ENCODE data around the gene DAGLA.

Gene DAGLA

DNA sequence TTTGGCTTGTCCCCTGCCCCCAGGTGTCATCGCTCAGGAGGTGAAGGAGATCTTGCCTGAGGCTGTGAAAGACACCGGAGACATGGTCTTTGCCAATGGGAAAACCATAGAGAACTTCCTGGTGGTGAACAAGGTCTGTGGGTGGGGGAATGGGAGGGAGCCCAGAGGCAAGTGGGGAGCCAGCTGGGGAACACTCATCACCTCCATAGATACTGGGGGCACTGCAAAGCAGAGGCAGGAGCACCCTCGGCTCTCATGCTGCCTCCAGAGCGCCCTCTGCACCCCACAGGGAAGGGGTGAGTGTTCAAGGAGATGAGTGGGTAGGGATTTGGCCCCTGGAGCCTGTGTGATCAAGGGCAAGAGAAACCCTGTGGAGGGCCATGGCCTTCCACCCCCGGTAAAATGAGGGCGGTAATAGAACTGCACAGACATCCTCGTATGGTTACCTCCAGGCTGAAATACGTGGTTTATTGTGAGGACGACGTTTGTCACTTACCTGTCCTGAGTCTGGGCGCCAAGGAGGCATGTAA is 98.2 kb downstream of the DAGLA start:
- DNase-seq (ENCODE audit: low read depth in 2 of 3, low spot score in 1 of 3): no peak

DNA sequence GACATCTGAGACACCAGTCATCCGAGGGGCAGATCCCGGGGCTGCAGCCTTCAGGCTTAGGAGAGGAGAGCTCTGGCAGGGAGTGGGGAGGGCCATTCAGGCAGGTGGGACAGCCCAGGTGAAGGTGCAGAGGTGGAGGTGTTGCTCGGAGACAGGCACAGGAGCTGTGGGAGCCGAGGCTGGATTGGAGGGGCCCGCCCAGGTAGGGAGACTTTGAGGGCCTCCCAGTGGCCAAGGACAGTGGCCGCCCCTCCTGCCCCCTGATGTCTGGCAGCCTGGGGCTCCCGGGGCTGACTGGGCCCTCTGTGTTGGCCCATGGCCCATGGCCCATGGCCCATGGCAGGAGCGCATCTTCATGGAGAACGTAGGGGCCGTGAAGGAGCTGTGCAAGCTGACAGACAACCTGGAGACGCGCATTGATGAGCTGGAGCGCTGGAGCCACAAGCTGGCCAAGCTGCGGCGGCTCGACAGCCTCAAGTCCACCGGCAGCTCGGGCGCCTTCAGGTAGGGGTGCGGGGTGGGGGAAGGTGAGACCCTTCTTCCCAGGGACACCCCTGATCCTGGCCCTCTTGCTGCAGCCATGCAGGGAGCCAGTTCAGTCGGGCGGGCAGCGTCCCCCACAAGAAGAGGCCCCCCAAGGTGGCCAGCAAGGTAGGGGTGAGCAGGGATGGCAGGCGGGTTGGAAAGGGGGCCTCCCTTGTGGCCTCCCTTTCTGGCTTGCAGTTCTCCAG is 98.9 kb downstream of the DAGLA start:
- no peak for DNase-seq (ENCODE audit: low read depth in 2 of 3, low spot score in 1 of 3)

GRCh38 chr11:61779666-61780525 is 99.7 kb downstream of the DAGLA start:
- DNase-seq (ENCODE audit: low read depth in 2 of 3, low spot score in 1 of 3): no peak

DNA sequence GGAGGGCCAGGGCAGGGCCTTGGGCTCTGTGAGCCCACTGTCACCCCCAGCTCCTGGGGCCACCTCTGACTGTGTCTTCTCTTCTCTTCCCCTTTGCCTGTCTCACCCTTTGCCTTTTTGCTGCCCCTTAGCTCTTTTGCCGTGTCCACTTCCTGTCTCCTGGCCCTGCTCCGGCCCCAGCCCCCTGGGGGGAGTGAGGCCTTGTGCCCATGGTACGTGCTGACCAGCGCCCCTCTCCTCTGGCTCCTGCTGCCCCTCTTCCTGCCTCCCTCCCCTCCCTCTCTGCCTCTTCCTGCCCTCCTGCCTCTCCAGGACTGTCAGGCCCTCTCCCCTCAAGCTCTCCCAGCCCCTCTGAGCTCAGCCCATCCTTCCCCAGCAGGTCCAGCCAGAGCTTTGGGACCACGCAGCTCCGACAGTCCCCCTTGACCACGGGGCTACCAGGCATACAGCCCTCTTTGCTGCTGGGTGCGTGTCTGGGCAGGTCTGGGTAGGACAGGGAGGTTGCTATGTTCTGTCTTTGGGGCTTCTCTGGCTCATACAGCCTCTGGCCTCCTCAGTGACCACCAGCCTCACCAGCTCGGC is 100.5 kb downstream of the DAGLA start:
- DNase-seq (ENCODE audit: low read depth in 2 of 3, low spot score in 1 of 3): no peak

- no peak for DNase-seq (ENCODE audit: low read depth in 2 of 3, low spot score in 1 of 3)
Measured at GRCh38 chr11:61781585-61781984, 101.4 kb downstream of the DAGLA start.

DNA sequence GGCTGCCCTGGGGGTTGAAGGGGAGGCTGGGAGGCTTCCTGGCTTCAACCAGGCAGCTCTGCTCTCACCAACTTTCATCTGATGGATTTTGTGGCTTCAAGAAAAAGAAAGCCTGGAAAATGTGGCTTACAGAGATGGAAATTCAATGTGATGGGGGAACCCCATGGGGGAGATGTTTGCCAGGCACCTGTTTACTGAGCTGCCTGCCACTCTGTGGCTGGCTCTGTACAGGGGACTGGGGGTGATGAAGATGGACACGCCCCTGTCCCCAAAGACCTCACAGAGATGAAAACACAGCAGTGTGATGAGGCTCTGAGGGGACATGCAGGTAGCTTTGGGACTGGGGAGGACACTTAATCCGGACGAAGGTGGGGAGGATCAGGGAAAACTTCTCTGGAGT is 102.1 kb downstream of the DAGLA start:
- DNase-seq (ENCODE audit: low read depth in 2 of 3, low spot score in 1 of 3): no peak

DNA sequence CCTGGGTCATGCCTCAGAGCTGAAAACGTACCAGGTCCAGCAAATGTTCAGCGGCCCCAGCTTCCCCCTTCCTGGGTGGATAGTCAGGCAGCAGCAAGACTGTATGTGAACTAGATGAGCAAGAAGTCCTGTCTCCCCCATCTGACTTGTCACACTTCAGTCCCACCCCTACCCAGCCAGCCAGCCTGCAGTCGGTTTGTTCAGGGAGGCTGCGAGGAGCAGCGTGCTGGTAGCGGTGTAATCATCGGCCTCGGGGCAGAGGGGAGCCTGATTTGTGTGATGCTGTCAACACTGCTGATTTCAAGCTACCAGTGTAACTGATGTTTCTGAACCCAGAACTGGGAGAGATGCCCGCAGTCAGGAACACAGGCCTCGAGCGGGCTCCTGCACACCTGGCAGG is 102.7 kb downstream of the DAGLA start:
- no peak for DNase-seq (ENCODE audit: low read depth in 2 of 3, low spot score in 1 of 3)

DNA sequence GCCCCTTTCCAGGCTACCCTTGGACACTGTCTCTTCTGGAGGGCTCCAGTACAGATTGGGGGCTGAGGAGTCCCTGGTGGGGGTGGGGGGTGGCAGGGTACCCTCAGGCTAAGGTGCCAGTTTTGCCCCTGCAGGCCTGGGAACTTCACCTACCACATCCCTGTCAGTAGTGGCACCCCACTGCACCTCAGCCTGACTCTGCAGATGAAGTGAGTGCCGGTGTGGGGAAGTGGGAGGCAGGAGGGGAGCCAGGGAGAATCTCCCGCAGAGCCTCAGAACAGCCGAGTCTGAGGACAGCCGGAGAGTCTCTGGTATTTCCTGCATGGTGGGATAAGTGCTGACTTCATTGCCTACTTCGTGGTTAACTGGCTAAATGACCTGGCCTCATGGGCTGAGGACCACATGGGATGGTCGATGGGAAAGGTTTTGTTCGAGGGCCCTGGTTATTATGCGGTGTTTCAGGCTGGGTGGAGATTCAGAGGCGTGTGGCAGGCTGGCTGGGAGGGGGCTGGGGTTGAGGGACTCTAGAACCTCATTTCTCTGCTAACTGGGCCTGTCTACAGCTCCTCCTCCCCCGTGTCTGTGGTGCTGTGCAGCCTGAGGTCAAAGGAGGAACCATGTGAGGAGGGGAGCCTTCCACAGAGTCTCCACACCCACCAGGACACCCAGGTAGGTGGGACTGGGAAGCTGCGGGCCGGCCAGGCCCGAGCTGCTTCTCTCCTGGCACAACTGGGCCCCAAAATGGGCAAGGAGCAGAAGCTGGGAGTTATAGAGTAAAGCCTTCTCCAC is 103.7 kb downstream of the DAGLA start:
- no peak for DNase-seq (ENCODE audit: low read depth in 2 of 3, low spot score in 1 of 3)

- DNase-seq (ENCODE audit: low read depth in 2 of 3, low spot score in 1 of 3): no peak
Measured at GRCh38 chr11:61784506-61784805, 104.3 kb downstream of the DAGLA start.

DNA sequence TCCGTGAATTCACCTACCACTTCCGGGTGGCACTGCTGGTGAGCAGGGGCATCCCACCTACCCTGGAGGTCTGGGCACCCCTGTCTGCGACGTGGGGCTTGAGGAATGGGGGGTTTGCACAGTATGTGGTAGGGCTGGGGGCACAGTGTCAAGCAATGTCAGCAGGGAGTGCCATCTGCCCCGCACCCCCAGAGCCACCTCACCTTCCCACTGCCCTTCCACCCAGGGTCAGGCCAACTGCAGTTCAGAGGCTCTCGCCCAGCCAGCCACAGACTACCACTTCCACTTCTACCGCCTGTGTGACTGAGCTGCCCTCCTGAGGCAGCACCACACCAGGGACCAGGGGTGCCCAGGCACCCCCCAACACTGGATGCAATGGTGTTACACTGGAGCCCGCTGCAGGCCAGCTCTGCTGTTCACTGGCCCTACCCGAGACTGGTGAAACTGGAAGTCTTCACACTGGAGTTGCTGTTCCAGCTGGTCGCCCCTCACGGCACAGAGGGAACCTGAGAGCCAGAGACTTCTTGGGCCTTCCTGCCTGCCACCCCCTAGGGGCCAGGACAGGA is 105.7 kb downstream of the DAGLA start:
- DNase-seq (ENCODE audit: low read depth in 2 of 3, low spot score in 1 of 3): no peak

- DNase-seq (ENCODE audit: low read depth in 2 of 3, low spot score in 1 of 3): no peak
Measured at GRCh38 chr11:61787928-61788491, 107.8 kb downstream of the DAGLA start.

DNA sequence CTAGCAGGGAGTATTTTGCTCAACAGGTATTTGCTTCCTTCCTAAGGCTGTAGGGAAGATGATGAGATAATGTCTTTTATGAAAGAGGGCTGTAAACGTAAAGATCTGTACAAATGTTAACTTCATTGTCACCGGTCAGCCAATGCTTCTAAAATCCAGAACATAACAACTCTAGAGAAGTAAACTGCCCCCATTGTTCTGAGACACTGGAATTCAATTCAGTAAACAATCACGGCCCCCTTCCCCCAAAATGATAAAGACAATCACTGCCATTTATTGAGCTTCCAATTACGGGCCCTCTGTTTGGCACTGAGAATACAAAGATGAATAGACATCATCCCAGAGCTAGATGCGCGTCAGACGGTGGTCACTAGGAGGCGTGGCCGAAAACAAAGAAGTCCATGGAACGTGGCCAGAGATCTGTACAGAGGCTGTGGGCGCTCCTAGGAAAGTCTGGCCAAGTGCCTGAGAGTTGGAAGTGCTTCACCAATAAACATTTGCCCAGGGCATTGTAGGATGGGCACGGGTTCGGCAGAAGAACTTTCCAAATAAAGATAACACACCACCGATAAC is 111.6 kb downstream of the DAGLA start:
- DNase-seq (ENCODE audit: low read depth in 2 of 3, low spot score in 1 of 3): peak in 2 of 3 donors; percentile 33 to 51

- peak; percentile 78 to 86 (median 81) for DNase-seq (ENCODE audit: low read depth in 2 of 3, low spot score in 1 of 3)
Measured at GRCh38 chr11:61792310-61793082, 112.3 kb downstream of the DAGLA start, which contains the start of the genes FEN1 and TMEM258. Gene FEN1 (plus strand): TSS chr11:61792911. CDS start chr11:61795362, 2,451 bp downstream. Gene TMEM258 (minus strand): TSS chr11:61792599. CDS start chr11:61792558, 41 bp downstream.

- no peak for DNase-seq (ENCODE audit: low read depth in 2 of 3, low spot score in 1 of 3)
Measured at GRCh38 chr11:61793083-61793828, 113.1 kb downstream of the DAGLA start.

DNA sequence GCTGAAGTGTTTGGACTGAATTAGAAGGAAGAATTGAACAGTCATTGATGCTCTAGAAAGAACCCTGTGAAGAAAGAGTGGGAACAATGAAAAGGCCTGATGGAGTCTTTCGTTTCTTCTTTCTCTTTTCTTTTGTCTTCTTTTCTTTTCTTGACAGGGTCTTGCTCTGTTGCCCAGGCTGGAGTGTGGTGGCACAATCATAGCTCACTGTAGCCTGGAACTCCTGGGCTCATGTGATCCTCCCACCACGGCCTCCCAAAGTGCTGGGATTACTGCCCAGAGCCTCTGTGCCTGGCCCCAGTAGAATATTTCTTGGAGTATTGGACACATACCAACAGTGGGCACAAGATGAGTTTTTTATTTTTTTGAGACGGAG is 113.6 kb downstream of the DAGLA start:
- DNase-seq (ENCODE audit: low read depth in 2 of 3, low spot score in 1 of 3): no peak

GRCh38 chr11:61794579-61794978 is 114.4 kb downstream of the DAGLA start:
- DNase-seq (ENCODE audit: low read depth in 2 of 3, low spot score in 1 of 3): no peak

DNA sequence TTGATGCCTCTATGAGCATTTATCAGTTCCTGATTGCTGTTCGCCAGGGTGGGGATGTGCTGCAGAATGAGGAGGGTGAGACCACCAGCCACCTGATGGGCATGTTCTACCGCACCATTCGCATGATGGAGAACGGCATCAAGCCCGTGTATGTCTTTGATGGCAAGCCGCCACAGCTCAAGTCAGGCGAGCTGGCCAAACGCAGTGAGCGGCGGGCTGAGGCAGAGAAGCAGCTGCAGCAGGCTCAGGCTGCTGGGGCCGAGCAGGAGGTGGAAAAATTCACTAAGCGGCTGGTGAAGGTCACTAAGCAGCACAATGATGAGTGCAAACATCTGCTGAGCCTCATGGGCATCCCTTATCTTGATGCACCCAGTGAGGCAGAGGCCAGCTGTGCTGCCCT is 115.3 kb downstream of the DAGLA start:
- no peak for DNase-seq (ENCODE audit: low read depth in 2 of 3, low spot score in 1 of 3)

GRCh38 chr11:61795876-61796526 is 115.8 kb downstream of the DAGLA start:
- DNase-seq (ENCODE audit: low read depth in 2 of 3, low spot score in 1 of 3): no peak
